ENCODE data around the gene ERC2. TPM values are rescaled to one million over a fixed set of nuclear protein-coding genes. Genes with fewer than 3 reads are reported as not detected.

Gene ERC2
- total and polyA plus RNA-seq, 11 donors: 0.16 to 3.8 (median 1.6) TPM

DNA sequence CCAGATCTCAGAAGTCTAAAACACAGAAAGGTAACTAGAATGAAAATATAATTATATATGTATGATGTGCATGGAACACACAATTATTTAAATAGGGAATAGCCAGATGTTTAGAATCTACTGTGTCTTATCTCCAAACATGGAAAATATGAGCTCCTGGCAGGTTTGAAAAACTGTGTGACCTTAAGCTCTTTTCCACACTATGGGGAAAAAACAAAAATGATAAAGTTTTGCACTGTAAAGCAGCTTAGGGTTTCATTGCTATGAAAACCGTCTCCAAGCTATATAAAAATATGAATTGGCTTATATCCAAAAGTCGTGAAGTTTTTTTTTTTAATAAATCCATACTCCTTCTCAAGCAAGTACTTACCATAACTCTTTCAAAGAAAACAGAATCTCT is 159.8 kb downstream of the ERC2 start:
- Histone ChIP-seq H3K27me3 (no peaks in the 10 kb centered on the region), H3K27ac (no peak overlapping the region), H3K4me1 (peaks cover 0 to 4% (median 0%) of the 10 kb centered on the region in 12 donors), H3K9me3 (no peaks in the 10 kb centered on the region), H3K4me3 (no peak overlapping the region), H3K36me3 (no peaks in the 10 kb centered on the region)
- ATAC-seq (no peak), DNase-seq (no peak)
- TF ChIP-seq POLR2A (IDR thresholded peaks at IDR 0.05): no peak
- TF ChIP-seq, protein P1, sequence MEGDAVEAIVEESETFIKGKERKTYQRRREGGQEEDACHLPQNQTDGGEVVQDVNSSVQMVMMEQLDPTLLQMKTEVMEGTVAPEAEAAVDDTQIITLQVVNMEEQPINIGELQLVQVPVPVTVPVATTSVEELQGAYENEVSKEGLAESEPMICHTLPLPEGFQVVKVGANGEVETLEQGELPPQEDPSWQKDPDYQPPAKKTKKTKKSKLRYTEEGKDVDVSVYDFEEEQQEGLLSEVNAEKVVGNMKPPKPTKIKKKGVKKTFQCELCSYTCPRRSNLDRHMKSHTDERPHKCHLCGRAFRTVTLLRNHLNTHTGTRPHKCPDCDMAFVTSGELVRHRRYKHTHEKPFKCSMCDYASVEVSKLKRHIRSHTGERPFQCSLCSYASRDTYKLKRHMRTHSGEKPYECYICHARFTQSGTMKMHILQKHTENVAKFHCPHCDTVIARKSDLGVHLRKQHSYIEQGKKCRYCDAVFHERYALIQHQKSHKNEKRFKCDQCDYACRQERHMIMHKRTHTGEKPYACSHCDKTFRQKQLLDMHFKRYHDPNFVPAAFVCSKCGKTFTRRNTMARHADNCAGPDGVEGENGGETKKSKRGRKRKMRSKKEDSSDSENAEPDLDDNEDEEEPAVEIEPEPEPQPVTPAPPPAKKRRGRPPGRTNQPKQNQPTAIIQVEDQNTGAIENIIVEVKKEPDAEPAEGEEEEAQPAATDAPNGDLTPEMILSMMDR (IDR thresholded peaks at IDR 0.05): no peak
- 36 to 54% (median 41%) methylated on average over 2 of the region's 2 CpGs for WGBS, 4 donors
- intact Hi-C loops (cut with DNase I): no loop called here

DNA sequence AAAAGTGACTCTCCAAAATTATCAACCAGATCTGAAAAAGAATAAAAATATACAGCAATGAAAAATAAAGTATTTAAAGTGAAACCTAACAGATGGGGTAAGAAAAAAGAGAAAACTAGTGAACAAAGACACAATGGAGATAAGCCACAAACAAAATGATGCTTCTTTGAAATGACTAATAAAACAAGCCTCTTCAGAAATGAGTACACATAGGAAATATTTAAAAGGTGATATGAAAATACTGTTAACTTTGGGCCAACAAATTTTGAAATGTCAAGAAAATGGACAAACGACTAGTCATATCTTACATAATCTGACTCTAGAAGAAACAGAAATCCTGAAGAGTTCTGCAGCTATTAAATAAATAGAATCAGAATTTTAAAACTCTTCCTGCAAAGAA is 164.2 kb downstream of the ERC2 start:
- H3K27me3 ChIP-seq: no peaks in the 10 kb centered on the region
- no peaks in the 10 kb centered on the region for H3K9me3 ChIP-seq
- DNase-seq (no peak), ATAC-seq (no peak)
- H3K4me3 ChIP-seq: no peak overlapping the region
- 76 to 89% (median 78%) methylated on average over 1 of the region's 1 CpG for WGBS, 4 donors
- intact Hi-C loops (cut with DNase I): no loop called here
- TF ChIP-seq, protein P1 (IDR thresholded peaks at IDR 0.05): no peak
- TF ChIP-seq POLR2A (IDR thresholded peaks at IDR 0.05): no peak
- H3K27ac ChIP-seq: no peak overlapping the region
- no peaks in the 10 kb centered on the region for H3K36me3 ChIP-seq
- peaks cover 0 to 5% (median 0%) of the 10 kb centered on the region in 12 donors for H3K4me1 ChIP-seq

DNA sequence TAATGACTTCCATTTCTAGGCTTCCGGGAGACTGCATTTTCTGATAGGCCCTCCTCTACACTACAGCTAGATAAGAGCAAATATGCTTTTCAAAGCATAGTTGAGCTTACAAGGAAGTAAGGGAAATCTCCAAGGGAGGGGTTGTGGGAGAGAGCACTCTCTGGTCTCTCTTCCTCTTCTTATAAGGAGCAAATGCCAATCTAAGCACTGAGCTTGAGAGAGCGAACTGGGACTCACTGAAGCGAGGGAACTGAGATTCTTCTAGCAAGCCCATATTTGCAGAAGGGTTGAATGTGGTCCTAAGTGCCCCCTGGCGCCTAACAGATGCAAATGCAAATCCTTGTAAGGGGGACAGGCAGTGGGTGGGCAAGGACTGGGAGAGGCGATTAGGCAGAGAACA is 164.8 kb downstream of the ERC2 start:
- no peak overlapping the region for H3K27ac ChIP-seq
- DNase-seq: peak in 3 of 5 donors; percentile 19 to 32 (median 22)
- H3K4me3 ChIP-seq: no peak overlapping the region
- WGBS, 4 donors: 30 to 41% (median 36%) methylated on average over 5 of the region's 5 CpGs
- no peaks in the 10 kb centered on the region for H3K9me3 ChIP-seq
- H3K36me3 ChIP-seq: no peaks in the 10 kb centered on the region
- intact Hi-C loops (cut with DNase I): no loop called here
- H3K27me3 ChIP-seq: no peaks in the 10 kb centered on the region
- peak in 3 of 4 donors; percentile 24 to 68 (median 58) for ATAC-seq
- TF ChIP-seq, protein P1 (IDR thresholded peaks at IDR 0.05): peak in 10 of 12 donors; percentile 11 to 58 (median 34)
- no peak for TF ChIP-seq POLR2A (IDR thresholded peaks at IDR 0.05)
- peaks cover 0 to 5% (median 0%) of the 10 kb centered on the region in 12 donors for H3K4me1 ChIP-seq

DNA sequence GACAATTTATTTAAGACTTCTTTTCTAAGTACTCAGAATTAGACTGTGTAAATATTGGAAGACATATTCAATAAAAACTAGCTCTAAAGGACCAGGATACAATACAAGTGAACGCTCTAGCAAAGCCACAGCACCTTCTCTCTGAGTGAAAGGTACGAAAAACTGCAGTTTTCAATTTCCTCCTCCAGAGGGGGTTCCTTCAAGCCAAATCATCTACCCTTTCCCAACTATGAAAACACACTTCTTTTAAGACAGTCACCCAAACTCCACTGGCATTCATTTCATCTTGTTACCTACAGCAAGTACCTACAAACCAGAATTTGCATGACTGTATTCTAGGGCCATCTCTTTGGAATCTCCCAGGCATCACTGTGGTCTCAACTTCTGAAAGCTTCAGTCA is 165.8 kb downstream of the ERC2 start:
- Histone ChIP-seq H3K4me3 (no peak overlapping the region), H3K27me3 (no peaks in the 10 kb centered on the region), H3K27ac (no peak overlapping the region), H3K36me3 (no peaks in the 10 kb centered on the region), H3K9me3 (no peaks in the 10 kb centered on the region), H3K4me1 (peaks cover 0 to 5% (median 0%) of the 10 kb centered on the region in 12 donors)
- WGBS, 4 donors: 82 to 93% (median 85%) methylated on average over 2 of the region's 2 CpGs
- ATAC-seq (no peak), DNase-seq (no peak)
- TF ChIP-seq, protein P1 (IDR thresholded peaks at IDR 0.05): no peak
- intact Hi-C loops (cut with DNase I): no loop called here

Measured in heart left ventricle (tissue), 16 donors.